K562 (cell line): ENCODE data around the gene GRIN2D. TPM values are rescaled to one million over a fixed set of nuclear protein-coding genes. Genes with fewer than 3 reads are reported as not detected.

Experiments used
- ATF7 ChIP-seq: fragments of 450-650 bp; IDR thresholded peaks from 2 replicates; pipeline ENCODE4 v1.7.1; 2014; ENCODE audit warnings: mild to moderate bottlenecking, moderate library complexity
- BHLHE40 ChIP-seq: IDR thresholded peaks from 2 replicates; pipeline ENCODE4 v1.6.1; 2011; ENCODE audit warnings: low read length, improper control_type of control experiment
- ELF4 ChIP-seq: fragments of 450-650 bp; formaldehyde crosslinking; IDR thresholded peaks from 2 replicates; pipeline ENCODE4 v1.4.0; 2022; ENCODE audit warnings: missing genetic modification characterization
- GATA2 ChIP-seq: sonication (generic); formaldehyde crosslinking; IDR thresholded peaks from 2 replicates; pipeline ENCODE4 v1.4.0; 2020; ENCODE audit warnings: mild to moderate bottlenecking, missing genetic modification reagents
- HIVEP1 ChIP-seq: fragments of 250-450 bp; sonication (Bioruptor Pico); IDR thresholded peaks from 2 replicates; pipeline ENCODE4 v1.4.0; 2020; ENCODE audit warnings: mild to moderate bottlenecking
- LCOR ChIP-seq: sonication (generic); formaldehyde crosslinking; IDR thresholded peaks from 2 replicates; pipeline ENCODE4 v1.8.0; 2022; ENCODE audit warnings: mild to moderate bottlenecking, missing genetic modification reagents
- MTF1 ChIP-seq: fragments of 250-450 bp; sonication (Bioruptor Pico); IDR thresholded peaks from 2 replicates; pipeline ENCODE4 v1.9.0; 2021; ENCODE audit warnings: moderate library complexity, mild to moderate bottlenecking, inconsistent platforms, borderline replicate concordance
- NBN ChIP-seq: fragments of 450-650 bp; IDR thresholded peaks from 2 replicates; pipeline ENCODE4 v1.6.1; 2016; ENCODE audit warnings: low read depth, mild to moderate bottlenecking
- RNF219 ChIP-seq: fragments of 250-450 bp; sonication (Bioruptor Pico); IDR thresholded peaks from 2 replicates; pipeline ENCODE4 v1.5.0; 2022; ENCODE audit warnings: mild to moderate bottlenecking
- SIRT6 ChIP-seq: IDR thresholded peaks from one replicate; pipeline ENCODE4 v1.6.1; 2012; ENCODE audit warnings: low read depth, mild to moderate bottlenecking, control low read depth, inconsistent platforms, low read length, moderate library complexity
- TBL1XR1 ChIP-seq, 2 experiments: IDR thresholded peaks; 2 replicates each; pipeline ENCODE4 v1.6.1; 2012; ENCODE audit warnings: improper control_type of control experiment in 2 of 2, low read length in 2 of 2, mild to moderate bottlenecking in 1 of 2
- TRIM24 ChIP-seq, 2 experiments: fragments of 450-650 bp; IDR thresholded peaks; 2 replicates each; pipeline ENCODE4 v1.6.1; 2016
- ZFP36 ChIP-seq: fragments of 150-350 bp; IDR thresholded peaks from 2 replicates; pipeline ENCODE4 v1.6.1; 2018; ENCODE audit warnings: low read length, low read depth; ENCODE audit not compliant: partially characterized antibody
- ZFPM2 ChIP-seq: fragments of 250-450 bp; sonication (Bioruptor Pico); IDR thresholded peaks from 2 replicates; pipeline ENCODE4 v1.5.1; 2022; ENCODE audit warnings: mild to moderate bottlenecking
- ZKSCAN8 ChIP-seq: fragments of 200-800 bp; sonication (Bioruptor generic); IDR thresholded peaks from 2 replicates; pipeline ENCODE4 v1.6.1; 2016; ENCODE audit warnings: missing genetic modification characterization, missing compliant biosample characterization
- polyA plus RNA-seq, 8 experiments: library from polyadenylated mRNA; depleted of rRNA in 4 of 8; stranded (reverse) in 5 of 8; unstranded in 3 of 8; fragments of >200 nt; fragmentation: Nextera tagmentation in 2 of 8; fragmentation: Illumina TruSeq in 1 of 8; extraction: Ambion mirVana in 2 of 8; extraction: Trizol in 1 of 8; gene quantifications; 2 replicates each; pipeline versions ENCODE4 v1.2.1 to v1.2.3, GENCODE V29; 2011 to 2014; ENCODE audit warnings: inconsistent platforms in 1 of 8, missing spikeins in 1 of 8
- total RNA-seq, 7 experiments: library from RNA; depleted of rRNA in 6 of 7; stranded (reverse); fragments of >200 nt in 6 of 7; fragmentation: Illumina TruSeq in 2 of 7; extraction: Trizol in 2 of 7; gene quantifications; 2 replicates each; pipeline versions ENCODE4 v1.2.1 to v1.2.3, GENCODE V29; 2011 to 2021; ENCODE audit warnings: low replicate concordance in 1 of 7
- TF ChIP-seq, protein P1 (sequence below): IDR thresholded peaks from 3 replicates; pipeline ENCODE4 v1.6.1; 2011; ENCODE audit warnings: borderline replicate concordance, mild to moderate bottlenecking, moderate library complexity; ENCODE audit not compliant: insufficient read length; ENCODE audit errors: extremely low read depth
- TF ChIP-seq, protein P2 (sequence below): fragments of 250-450 bp; sonication (Bioruptor Pico); IDR thresholded peaks from 2 replicates; pipeline ENCODE4 v1.5.0; 2020; ENCODE audit warnings: mild to moderate bottlenecking, borderline replicate concordance

GRIN2D gene
- total and polyA plus RNA-seq, 9 of the 15 experiments (the other 6 are each of a cell fraction or from before 2014, with no cell fraction given) = 0.32 to 31.5 (median 1.8) TPM

DNA sequence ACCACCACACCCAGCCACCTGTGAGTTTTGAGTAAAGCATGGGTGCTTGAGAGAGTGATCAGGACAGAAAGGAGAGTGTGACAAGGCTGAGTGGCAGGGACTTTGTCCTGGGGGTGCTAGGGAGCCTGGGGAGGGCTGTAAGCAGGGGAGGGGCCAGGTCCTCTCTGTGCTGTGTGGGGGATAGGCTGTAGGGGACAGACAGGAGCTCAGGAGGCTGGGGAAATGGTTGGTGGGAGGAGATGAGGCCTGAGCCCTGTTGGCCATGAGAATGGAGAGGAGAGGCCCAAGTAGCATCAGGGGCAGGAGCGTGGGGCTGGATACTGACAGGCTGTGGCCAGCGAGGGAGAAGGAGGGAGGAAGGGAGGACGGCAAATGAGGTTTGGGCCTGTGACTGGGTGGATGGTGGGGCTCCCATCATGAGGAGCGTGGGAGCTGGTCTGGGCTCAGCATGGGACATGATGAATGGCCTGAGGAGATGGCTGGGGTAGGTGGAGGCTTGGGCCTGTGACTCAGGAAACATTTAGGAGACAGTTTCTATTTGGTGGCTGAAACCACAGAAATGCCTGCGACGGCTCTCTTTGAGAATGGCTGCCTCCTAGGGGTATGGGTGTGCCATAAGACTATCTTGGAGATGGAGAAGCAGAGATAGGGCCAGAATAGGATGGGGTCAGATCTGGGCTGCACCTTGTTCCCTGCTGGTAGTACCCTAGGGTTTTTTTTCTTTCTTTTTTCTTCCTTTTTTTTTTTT lies 25.0 kb downstream of the GRIN2D start (continued):
- TF ChIP-seq, protein P1, sequence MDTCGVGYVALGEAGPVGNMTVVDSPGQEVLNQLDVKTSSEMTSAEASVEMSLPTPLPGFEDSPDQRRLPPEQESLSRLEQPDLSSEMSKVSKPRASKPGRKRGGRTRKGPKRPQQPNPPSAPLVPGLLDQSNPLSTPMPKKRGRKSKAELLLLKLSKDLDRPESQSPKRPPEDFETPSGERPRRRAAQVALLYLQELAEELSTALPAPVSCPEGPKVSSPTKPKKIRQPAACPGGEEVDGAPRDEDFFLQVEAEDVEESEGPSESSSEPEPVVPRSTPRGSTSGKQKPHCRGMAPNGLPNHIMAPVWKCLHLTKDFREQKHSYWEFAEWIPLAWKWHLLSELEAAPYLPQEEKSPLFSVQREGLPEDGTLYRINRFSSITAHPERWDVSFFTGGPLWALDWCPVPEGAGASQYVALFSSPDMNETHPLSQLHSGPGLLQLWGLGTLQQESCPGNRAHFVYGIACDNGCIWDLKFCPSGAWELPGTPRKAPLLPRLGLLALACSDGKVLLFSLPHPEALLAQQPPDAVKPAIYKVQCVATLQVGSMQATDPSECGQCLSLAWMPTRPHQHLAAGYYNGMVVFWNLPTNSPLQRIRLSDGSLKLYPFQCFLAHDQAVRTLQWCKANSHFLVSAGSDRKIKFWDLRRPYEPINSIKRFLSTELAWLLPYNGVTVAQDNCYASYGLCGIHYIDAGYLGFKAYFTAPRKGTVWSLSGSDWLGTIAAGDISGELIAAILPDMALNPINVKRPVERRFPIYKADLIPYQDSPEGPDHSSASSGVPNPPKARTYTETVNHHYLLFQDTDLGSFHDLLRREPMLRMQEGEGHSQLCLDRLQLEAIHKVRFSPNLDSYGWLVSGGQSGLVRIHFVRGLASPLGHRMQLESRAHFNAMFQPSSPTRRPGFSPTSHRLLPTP = no peak
- no peak for TF ChIP-seq ZFPM2 (CRISPR knock-in tag)
- TF ChIP-seq BHLHE40 = 0 out of 2 replicates have a peak, but pooled peaks have one; percentile 4
- no peak for TF ChIP-seq ELF4 (CRISPR knock-in tag)
- 0 out of 2 replicates have a peak, but pooled peaks have one; percentile 39 for TF ChIP-seq ATF7
- TF ChIP-seq NBN = 0 out of 2 replicates have a peak, but pooled peaks have one; percentile 56
- peak; percentile 44; the same call in 1 of the 2 replicates for TF ChIP-seq GATA2 (CRISPR knock-in tag)
- TF ChIP-seq ZKSCAN8 = no peak
- no peak for TF ChIP-seq TRIM24 (IDR thresholded peaks at IDR 0.05)
- TF ChIP-seq MTF1 (CRISPR knock-in tag) = no peak
- TF ChIP-seq LCOR (CRISPR knock-in tag) = peak; percentile 75; the same call in 1 of the 2 replicates
- TF ChIP-seq, protein P2, sequence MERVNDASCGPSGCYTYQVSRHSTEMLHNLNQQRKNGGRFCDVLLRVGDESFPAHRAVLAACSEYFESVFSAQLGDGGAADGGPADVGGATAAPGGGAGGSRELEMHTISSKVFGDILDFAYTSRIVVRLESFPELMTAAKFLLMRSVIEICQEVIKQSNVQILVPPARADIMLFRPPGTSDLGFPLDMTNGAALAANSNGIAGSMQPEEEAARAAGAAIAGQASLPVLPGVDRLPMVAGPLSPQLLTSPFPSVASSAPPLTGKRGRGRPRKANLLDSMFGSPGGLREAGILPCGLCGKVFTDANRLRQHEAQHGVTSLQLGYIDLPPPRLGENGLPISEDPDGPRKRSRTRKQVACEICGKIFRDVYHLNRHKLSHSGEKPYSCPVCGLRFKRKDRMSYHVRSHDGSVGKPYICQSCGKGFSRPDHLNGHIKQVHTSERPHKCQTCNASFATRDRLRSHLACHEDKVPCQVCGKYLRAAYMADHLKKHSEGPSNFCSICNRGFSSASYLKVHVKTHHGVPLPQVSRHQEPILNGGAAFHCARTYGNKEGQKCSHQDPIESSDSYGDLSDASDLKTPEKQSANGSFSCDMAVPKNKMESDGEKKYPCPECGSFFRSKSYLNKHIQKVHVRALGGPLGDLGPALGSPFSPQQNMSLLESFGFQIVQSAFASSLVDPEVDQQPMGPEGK (CRISPR knock-in tag) = no peak
- no peak for TF ChIP-seq SIRT6
- TF ChIP-seq HIVEP1 (CRISPR knock-in tag) = no peak
- TF ChIP-seq ZFP36 = peak; percentile 5
- TF ChIP-seq TBL1XR1 (IDR thresholded peaks at IDR 0.05; ENCODE audit: low read length in 2 of 2) = no peak
- TF ChIP-seq RNF219 = no peak
